Psoas muscle (tissue), 8 donors: ENCODE data around the gene ELF5. TPM values are rescaled to one million over a fixed set of nuclear protein-coding genes. Genes with fewer than 3 reads are reported as not detected.
A peak's percentile ranks its signal among the peaks of the same experiment; 100 is the strongest.

ENCODE experiments used
- ATAC-seq, 4 donors: fragments of 200-7000 bp; cut with Tn5 transposase; one replicate each; pipeline ENCODE4 v1.9.1; 2020; ENCODE audit warnings: moderate library complexity in 3 of 4, mild to moderate bottlenecking in 2 of 4
- DNase-seq, 2 donors: peaks; one replicate each; pipeline ENCODE4 v3.0.0-alpha.2; 2020
- H3K27ac ChIP-seq: fragments of 200-600 bp; one replicate; pipeline ENCODE4 v1.8.0; 2022
- H3K27me3 ChIP-seq, 3 donors: fragments of 200-600 bp in 1 of 3; one replicate each; pipeline versions ENCODE4 v1.6.1 to v1.8.0; 2013 to 2022; ENCODE audit warnings: low read length in 2 of 3, mild to moderate bottlenecking in 2 of 3, moderate library complexity in 1 of 3; ENCODE audit not compliant: insufficient read depth in 3 of 3
- H3K36me3 ChIP-seq, 2 donors: fragments of 200-600 bp in 1 of 2; one replicate each; pipeline versions ENCODE4 v1.6.1 to v1.8.0; 2013 to 2022; ENCODE audit warnings: low read depth in 1 of 2, mild to moderate bottlenecking in 1 of 2, moderate library complexity in 1 of 2; ENCODE audit not compliant: insufficient read depth in 1 of 2
- H3K4me1 ChIP-seq: fragments of 200-600 bp; one replicate; pipeline ENCODE4 v1.8.0; 2022
- H3K4me3 ChIP-seq: fragments of 200-600 bp; one replicate; pipeline ENCODE4 v1.8.0; 2022; ENCODE audit warnings: mild to moderate bottlenecking
- H3K9me3 ChIP-seq: fragments of 200-600 bp; one replicate; pipeline ENCODE4 v1.8.0; 2022
- WGBS, 3 donors: extraction: QIAGEN DNeasy Blood & Tissue Kit; methylation state at CpG; one replicate each; pipeline versions ENCODE4 v1.1.6 to v1.1.7; 2013; 5-methylcytosine and 5-hydroxymethylcytosine counted together
- intact Hi-C, 2 donors: fragments of 100-400 bp; cut with DNase I; formaldehyde crosslinking; loops; one replicate each; pipeline versions ENCODE4 v1.11.0 to v1.14.2; 2022
- long read RNA-seq, 2 donors: library from polyadenylated mRNA; unstranded; transcript quantifications; one replicate each; pipeline ENCODE4 v2.0.0, GENCODE V29; 2021
- polyA plus RNA-seq, 3 donors: library from polyadenylated mRNA; stranded (reverse); fragments of 200-250 nt; gene quantifications; one replicate each; pipeline ENCODE4 v1.2.3, GENCODE V29; 2013
- total RNA-seq, 4 donors: library from RNA; stranded (reverse); fragmentation: NEBNext Ultra II Directional in 2 of 4; extraction: Animal tissue kit (Norgen Biotek cat#: 25700) in 2 of 4; gene quantifications; one replicate each; pipeline versions ENCODE4 v1.2.1 to v1.2.4, GENCODE V29; 2021 to 2023
- TF ChIP-seq, protein P1 (sequence below): fragments of 200-600 bp; IDR thresholded peaks from one replicate; pipeline ENCODE4 v1.8.0; 2022; ENCODE audit warnings: antibody characterized with exemption
- donor health status: healthy with polysubstance abuse.
- donor health status: DM: no; HTN: no; CAD: no; lungs with moderate emphysema.
- donor health status: Bipolar disorder and iron deficiency.
- donor health status: healthy.
- donor health status: DM: yes; HTN: yes; CAD: no.
- donor health status: DM: no; HTN: no; CAD: no.
- donor health status: DM: no; HTN: no; CAD: no.
- donor health status: DM: yes; HTN: yes; CAD: no.

ELF5 gene
- total RNA-seq = not detected
- under 1 TPM in 1 of 3 donors, not detected in 2; 0.01 TPM for polyA plus RNA-seq
- long read RNA-seq, donor 1 = 0 reads
- long read RNA-seq, donor 2 = 0 reads

DNA sequence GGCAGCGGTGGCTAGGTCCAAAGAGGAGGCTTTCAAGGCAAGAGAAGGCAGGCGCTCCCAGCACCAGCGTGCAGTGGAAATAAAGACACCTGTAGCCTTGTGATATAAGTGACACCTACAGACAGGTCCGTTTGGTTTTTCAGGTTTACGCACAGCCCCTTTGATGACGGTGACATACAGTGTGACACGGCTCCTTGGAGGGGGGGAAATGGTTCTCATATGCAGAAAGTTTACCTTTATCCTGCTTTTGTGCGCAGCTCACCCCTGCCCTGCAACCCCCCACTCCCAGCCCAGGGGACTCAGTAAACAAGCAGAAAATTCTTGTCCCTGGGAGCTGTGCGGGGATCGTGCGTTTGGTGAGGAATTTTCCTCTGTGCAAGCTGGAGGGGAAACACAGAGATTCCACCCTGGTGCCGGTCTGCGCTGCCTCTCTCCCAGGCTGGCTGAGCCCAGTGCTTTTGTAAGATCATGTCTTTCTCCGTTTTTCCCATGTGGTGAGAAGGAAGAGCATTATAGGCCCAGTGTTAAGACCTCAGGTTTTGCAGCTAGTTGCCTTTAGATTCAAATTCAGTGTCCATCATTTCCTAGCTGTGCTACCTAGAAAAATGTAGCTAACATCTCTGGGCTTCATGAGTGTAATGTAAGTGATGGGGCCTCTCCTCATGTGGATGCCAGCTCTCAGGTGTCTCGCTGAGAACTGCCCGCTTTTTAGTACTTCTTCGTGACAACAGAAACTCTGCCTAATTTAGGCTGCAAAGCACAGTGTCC lies at the start of gene ELF5:
Gene ELF5, minus strand, starts transcription at position 113 of the 768 bp plus-strand sequence. CDS start 8,045 bp downstream, outside the sequence.
- intact Hi-C loops = no loop called here

DNA sequence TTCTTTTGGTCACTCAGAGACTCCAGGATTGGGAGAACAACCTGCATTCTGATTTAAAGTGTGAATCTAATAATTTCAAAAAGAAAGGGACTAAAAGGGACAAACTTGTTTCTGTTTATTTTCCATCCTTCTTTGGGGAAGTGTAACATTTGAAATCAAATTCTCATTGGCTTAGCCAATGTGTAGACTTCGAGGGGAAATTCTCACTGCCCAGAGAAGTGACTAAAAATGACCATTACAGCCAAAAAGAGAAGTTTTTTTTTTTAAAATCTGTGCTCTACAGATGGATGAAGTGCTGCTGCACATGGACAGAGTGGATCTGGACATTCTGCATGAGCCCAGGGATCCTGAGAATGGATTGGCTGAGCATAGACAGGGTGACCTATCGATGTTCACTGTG lies 49.4 kb upstream of the ELF5 start:
- no peak overlapping the region for H3K4me3 ChIP-seq
- ATAC-seq (no peak), DNase-seq (no peak)
- 73 to 75% (median 73%) methylated on average over 2 of the region's 2 CpGs for WGBS, 3 donors
- H3K36me3 ChIP-seq = no peaks in the 10 kb centered on the region
- TF ChIP-seq, protein P1, sequence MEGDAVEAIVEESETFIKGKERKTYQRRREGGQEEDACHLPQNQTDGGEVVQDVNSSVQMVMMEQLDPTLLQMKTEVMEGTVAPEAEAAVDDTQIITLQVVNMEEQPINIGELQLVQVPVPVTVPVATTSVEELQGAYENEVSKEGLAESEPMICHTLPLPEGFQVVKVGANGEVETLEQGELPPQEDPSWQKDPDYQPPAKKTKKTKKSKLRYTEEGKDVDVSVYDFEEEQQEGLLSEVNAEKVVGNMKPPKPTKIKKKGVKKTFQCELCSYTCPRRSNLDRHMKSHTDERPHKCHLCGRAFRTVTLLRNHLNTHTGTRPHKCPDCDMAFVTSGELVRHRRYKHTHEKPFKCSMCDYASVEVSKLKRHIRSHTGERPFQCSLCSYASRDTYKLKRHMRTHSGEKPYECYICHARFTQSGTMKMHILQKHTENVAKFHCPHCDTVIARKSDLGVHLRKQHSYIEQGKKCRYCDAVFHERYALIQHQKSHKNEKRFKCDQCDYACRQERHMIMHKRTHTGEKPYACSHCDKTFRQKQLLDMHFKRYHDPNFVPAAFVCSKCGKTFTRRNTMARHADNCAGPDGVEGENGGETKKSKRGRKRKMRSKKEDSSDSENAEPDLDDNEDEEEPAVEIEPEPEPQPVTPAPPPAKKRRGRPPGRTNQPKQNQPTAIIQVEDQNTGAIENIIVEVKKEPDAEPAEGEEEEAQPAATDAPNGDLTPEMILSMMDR = no peak
- no peaks in the 10 kb centered on the region for H3K4me1 ChIP-seq
- intact Hi-C loops = no loop called here
- no peaks in the 10 kb centered on the region for H3K9me3 ChIP-seq
- H3K27me3 ChIP-seq = peaks cover 0 to 8% (median under 1%) of the 10 kb centered on the region in 3 donors
- H3K27ac ChIP-seq = no peak overlapping the region

More for the DNA sequence above, at the start of gene ELF5:
- Histone ChIP-seq H3K36me3 (no peaks in the 10 kb centered on the region), H3K4me1 (no peaks in the 10 kb centered on the region), H3K27ac (no peak within 1 kb of the TSS), H3K27me3 (no peaks in the 10 kb centered on the region), H3K4me3 (no peak within 1 kb of the TSS), H3K9me3 (no peaks in the 10 kb centered on the region)
- ATAC-seq (peak in 1 of 4 donors; percentile 19), DNase-seq (no peak)
- whole genome bisulfite sequencing, 3 donors = 81 to 83% (median 82%) methylated on average over 17 of the region's 17 CpGs
- TF ChIP-seq, protein P1 = no peak

DNA sequence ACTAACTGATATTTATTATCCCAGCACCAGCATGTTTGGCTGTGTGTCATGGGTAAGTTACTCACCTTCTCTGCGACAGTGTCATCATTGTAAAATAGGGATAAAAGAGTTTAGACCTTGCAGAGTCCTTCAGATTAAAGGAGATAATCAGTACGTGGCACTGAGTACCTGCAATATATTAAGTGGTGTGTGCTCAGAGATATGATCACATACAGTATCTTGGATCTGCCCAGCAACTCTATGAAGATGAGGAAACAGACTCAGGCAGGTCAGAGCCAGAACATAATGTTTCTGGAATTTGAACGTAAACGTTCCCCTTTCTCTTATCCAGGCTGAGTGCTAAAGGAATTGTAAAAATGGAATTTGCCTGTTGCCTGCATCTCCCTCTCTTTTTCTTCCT lies 46.9 kb upstream of the ELF5 start:
- H3K27ac ChIP-seq = no peak overlapping the region
- no peaks in the 10 kb centered on the region for H3K9me3 ChIP-seq
- TF ChIP-seq, protein P1 = no peak
- no peak overlapping the region for H3K4me3 ChIP-seq
- H3K4me1 ChIP-seq = no peaks in the 10 kb centered on the region
- H3K36me3 ChIP-seq = no peaks in the 10 kb centered on the region
- WGBS, 3 donors = 80 to 82% (median 81%) methylated on average over 4 of the region's 4 CpGs
- DNase-seq (no peak), ATAC-seq (no peak)
- peaks cover 0 to 8% (median 2%) of the 10 kb centered on the region in 3 donors for H3K27me3 ChIP-seq
- intact Hi-C loops = no loop called here

DNA sequence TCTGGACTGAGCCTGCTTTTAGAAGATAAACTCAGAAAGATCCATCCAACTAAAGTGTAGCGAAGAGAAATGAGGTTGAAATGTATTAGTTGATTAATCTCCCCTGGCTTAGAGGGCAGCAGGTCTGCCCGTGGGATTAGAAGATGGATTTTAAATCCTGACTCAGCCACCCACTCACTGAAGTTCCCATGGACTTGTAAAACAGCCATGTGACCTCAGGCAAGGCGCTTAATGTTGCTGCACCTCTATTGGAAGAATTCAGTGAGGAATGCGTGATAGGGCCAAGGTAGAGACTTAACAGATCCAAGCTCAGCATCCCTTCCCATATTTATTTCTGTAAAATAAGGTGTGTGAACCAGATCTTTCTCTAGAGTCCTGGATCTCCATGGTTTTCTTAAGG lies 45.1 kb upstream of the ELF5 start:
- H3K36me3 ChIP-seq = no peaks in the 10 kb centered on the region
- no peaks in the 10 kb centered on the region for H3K4me1 ChIP-seq
- no peak overlapping the region for H3K4me3 ChIP-seq
- TF ChIP-seq, protein P1 = no peak
- ATAC-seq = no peak
- H3K27ac ChIP-seq = no peak overlapping the region
- no peak for DNase-seq
- H3K27me3 ChIP-seq = peaks cover 0 to 8% (median 2%) of the 10 kb centered on the region in 3 donors
- 75 to 79% (median 76%) methylated on average over 4 of the region's 4 CpGs for WGBS, 3 donors
- intact Hi-C loops = no loop called here
- no peaks in the 10 kb centered on the region for H3K9me3 ChIP-seq
